ENCODE data around the gene CDH2. TPM values are rescaled to one million over a fixed set of nuclear protein-coding genes. Genes with fewer than 3 reads are reported as not detected.

The CDH2 gene
- total RNA-seq, 4 donors from 2014 or later, result 0.13 to 0.95 (median 0.64) TPM

DNA sequence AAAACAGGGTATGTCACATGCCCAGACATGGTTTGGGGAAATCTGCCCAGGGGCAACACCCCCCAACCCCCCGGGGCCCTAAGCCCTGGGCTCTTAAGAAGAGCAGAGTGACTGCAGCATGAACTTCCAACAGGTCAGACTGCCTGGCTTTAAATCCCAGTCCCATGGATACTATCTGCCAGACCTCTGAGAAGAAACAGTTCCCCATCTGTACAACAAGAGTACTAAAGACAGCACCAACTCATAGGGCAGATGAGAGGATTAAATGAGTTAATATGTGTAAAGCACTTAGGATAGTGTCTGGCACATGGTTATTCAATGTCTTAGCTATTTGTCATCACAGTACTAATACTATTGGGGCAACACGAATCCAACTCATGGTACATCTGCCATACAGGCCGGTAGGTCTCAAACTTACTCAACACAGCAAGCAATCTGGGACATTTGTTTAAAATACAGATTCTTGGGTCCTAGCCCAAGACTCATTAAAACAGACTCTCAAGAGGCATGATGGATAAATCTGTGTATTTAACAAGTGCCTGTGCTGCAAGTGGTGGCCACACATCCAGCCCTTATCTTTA, 23.4 kb downstream of the CDH2 start:
- DNase-seq (ENCODE audit: low spot score in 2 of 2), result no peak
- no peak overlapping the region for H3K4me3 ChIP-seq (ENCODE audit: low read depth, poor library complexity, severe bottlenecking)
- 65 to 66% methylated on average over 3 of the region's 3 CpGs for WGBS, 2 donors
- intact Hi-C loops (cut with DNase I; ENCODE audit: low total_unique reads), result no loop called here
- no peak for TF ChIP-seq POLR2A (IDR thresholded peaks at IDR 0.05)
- TF ChIP-seq, protein P1, sequence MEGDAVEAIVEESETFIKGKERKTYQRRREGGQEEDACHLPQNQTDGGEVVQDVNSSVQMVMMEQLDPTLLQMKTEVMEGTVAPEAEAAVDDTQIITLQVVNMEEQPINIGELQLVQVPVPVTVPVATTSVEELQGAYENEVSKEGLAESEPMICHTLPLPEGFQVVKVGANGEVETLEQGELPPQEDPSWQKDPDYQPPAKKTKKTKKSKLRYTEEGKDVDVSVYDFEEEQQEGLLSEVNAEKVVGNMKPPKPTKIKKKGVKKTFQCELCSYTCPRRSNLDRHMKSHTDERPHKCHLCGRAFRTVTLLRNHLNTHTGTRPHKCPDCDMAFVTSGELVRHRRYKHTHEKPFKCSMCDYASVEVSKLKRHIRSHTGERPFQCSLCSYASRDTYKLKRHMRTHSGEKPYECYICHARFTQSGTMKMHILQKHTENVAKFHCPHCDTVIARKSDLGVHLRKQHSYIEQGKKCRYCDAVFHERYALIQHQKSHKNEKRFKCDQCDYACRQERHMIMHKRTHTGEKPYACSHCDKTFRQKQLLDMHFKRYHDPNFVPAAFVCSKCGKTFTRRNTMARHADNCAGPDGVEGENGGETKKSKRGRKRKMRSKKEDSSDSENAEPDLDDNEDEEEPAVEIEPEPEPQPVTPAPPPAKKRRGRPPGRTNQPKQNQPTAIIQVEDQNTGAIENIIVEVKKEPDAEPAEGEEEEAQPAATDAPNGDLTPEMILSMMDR (IDR thresholded peaks at IDR 0.05), result no peak

DNA sequence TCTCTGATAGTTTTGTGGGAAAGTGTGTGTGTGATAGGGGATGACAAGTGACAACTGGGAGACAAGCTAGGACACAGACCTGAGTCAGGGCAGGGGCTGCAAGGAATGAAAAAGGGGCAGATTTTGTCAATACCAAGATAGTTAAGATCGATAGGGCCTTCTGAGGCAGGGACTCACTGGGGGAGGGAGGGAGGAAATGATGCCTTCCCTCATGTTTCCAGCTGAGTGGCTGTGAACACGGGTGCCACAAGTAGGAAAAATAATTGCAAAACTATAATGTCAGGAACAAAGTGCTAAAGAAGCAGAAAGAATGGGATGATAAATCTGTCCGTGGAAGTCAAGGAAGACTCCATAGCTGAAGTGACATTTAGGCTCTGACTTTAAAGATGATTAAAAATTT, 24.2 kb downstream of the CDH2 start:
- DNase-seq (ENCODE audit: low spot score in 2 of 2), result no peak
- WGBS, 2 donors, result 49 to 58% methylated on average over 3 of the region's 3 CpGs
- no peak for TF ChIP-seq POLR2A (IDR thresholded peaks at IDR 0.05)
- TF ChIP-seq, protein P1 (IDR thresholded peaks at IDR 0.05), result no peak
- H3K4me3 ChIP-seq (ENCODE audit: low read depth, poor library complexity, severe bottlenecking), result no peak overlapping the region
- intact Hi-C loops (cut with DNase I; ENCODE audit: low total_unique reads), result no loop called here

DNA sequence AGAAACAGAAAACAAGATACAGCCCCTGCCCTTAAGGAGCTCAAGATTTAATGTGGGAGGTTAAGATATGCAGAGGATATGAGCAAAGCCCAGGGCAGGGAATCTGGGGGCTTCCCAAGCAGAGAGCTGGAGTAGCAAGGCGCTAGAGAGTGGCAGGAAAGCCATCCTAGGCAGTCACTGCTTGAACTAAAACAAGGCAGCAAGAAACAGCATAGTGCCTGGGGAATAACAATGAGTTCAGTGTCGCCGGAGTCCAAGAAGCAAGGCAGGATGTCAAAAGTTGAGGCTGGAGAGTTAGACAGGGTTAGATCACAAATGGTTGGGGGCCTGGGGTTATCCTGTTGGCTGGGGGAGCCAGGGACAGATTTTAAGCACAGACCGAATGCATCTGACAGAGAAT, 24.6 kb downstream of the CDH2 start:
- intact Hi-C loops (cut with DNase I; ENCODE audit: low total_unique reads), result no loop called here
- 67 to 81% methylated on average over 4 of the region's 4 CpGs for WGBS, 2 donors
- DNase-seq (ENCODE audit: low spot score in 2 of 2), result no peak
- no peak overlapping the region for H3K4me3 ChIP-seq (ENCODE audit: low read depth, poor library complexity, severe bottlenecking)
- no peak for TF ChIP-seq POLR2A (IDR thresholded peaks at IDR 0.05)

DNA sequence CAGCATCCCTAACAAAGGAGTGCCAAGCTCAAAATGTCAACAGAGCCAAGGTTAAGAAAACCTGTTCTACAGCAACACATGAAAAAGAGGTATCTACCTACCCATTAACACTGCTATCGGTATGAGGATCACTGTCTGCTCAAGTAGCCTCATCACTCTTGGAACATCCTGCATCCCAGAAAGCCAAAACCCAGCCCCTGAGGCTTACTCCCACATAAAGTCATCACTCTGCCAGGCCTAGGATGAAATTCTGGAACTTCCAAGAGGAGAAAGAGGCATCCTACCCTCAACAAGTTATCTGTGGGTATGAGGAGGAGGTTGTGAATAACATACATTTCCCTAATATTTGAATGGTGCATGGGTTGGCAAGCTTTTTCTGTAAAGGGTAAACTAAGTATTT, 25.5 kb downstream of the CDH2 start:
- TF ChIP-seq POLR2A (IDR thresholded peaks at IDR 0.05), result no peak
- TF ChIP-seq, protein P1 (IDR thresholded peaks at IDR 0.05), result no peak
- DNase-seq (ENCODE audit: low spot score in 2 of 2), result no peak
- WGBS, 2 donors, result 44 to 48% methylated on average over 1 of the region's 1 CpG
- intact Hi-C loops (cut with DNase I; ENCODE audit: low total_unique reads), result no loop called here
- H3K4me3 ChIP-seq (ENCODE audit: low read depth, poor library complexity, severe bottlenecking), result no peak overlapping the region

DNA sequence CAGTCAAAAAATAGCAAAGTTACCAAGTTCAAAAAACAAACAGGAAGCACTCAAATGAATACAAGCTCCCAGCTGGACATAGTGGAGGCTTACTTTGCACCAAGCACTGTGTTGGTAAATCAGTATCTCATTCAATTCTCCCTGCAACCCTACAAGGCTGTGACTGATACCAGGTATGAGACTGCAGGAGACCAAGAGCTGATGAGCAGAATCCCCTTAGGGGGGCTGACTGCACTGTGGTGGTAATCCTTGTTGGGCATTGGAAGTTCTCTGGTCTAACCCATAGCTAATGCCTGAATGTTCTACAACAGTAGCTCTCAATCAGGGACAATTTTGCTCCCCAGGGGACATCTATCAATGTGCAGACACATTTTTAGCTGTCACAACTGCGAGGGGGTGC, 26.0 kb downstream of the CDH2 start:
- intact Hi-C loops (cut with DNase I; ENCODE audit: low total_unique reads), result no loop called here
- H3K4me3 ChIP-seq (ENCODE audit: low read depth, poor library complexity, severe bottlenecking), result no peak overlapping the region
- no peak for TF ChIP-seq POLR2A (IDR thresholded peaks at IDR 0.05)
- TF ChIP-seq, protein P1 (IDR thresholded peaks at IDR 0.05), result no peak
- WGBS, 2 donors, result 76 to 84% methylated on average over 1 of the region's 1 CpG
- DNase-seq (ENCODE audit: low spot score in 2 of 2), result no peak

DNA sequence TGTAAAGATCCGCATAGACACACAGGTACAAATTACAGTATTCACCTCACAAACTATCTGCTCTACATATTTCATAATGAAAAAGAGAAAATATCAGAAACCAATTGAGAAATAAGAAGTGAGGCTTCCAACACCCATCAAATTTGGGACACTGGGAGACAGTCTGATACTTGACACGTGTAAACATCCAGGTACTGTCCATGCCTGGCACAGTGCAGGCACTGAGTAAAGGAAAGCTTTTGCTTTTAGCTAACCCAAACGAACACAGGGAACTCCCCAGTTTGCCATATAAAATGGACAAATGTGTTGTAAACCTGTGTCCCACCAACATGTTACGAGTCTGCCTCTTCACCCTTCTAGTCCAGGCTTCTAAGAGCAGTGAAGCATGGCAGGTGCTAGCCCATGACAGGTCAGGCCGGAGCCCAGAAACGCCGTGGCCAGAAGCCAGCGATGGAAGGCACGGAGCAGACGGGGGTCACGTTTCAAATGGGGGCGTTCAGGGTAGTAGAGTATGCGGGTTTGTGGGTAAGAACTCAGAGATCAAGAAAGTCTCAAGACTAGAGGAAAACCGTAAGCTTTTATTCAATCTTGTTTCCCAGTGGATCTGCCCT, 27.0 kb downstream of the CDH2 start:
- intact Hi-C loops (cut with DNase I; ENCODE audit: low total_unique reads), result no loop called here
- DNase-seq (ENCODE audit: low spot score in 2 of 2), result no peak
- 82 to 83% methylated on average over 14 of the region's 14 CpGs for WGBS, 2 donors
- no peak overlapping the region for H3K4me3 ChIP-seq (ENCODE audit: low read depth, poor library complexity, severe bottlenecking)
- TF ChIP-seq, protein P1 (IDR thresholded peaks at IDR 0.05), result no peak
- TF ChIP-seq POLR2A (IDR thresholded peaks at IDR 0.05), result no peak

Measured in lower leg skin (tissue), 4 donors.